Measurements from ENCODE around the gene GDPD5.

DNA sequence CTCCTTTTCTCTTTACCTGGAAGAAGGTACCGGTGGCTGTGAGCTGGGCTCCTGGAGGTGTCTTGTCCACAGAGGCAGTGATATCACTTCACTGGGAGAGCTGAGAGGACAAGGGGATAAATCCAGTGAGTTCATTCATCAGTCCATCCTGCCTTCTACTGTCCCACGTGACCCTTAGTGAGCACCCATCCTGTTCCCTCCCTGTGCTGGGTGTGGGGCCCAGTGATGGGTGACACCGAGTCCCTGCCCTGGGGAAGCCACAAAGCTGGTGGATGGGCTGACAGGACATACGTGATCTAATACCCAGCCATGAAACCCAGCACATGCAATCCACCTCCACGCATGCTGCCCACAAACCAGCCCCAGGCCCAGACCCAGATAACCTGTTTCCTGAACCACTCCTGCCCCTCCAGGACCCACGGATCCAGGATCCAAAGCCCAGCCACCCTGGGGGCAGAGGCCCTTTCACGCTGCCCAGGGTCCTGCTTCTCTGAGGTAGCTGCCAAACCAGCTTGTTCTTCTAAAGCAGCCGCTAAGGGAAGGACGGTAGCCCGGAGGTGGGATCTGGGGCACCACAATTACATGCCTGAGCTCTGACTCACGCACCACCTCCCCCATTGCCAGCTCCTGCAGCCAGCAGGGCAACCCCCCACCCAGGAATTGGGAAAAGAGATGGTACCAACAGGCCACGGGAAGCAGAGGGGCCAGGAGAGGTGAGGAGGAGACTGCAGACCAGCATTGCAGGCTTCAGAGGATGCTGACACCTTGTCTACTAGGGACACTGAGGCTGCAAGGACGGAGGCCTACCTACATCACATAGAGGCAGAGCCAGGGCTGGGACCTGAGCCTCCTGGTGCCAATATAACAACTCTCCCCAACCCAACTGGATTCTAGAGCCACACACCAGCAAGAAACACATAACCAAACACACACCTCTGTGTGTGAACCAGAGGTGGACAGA, 35.2 kb downstream of the GDPD5 start:
- TF ChIP-seq, protein P1, sequence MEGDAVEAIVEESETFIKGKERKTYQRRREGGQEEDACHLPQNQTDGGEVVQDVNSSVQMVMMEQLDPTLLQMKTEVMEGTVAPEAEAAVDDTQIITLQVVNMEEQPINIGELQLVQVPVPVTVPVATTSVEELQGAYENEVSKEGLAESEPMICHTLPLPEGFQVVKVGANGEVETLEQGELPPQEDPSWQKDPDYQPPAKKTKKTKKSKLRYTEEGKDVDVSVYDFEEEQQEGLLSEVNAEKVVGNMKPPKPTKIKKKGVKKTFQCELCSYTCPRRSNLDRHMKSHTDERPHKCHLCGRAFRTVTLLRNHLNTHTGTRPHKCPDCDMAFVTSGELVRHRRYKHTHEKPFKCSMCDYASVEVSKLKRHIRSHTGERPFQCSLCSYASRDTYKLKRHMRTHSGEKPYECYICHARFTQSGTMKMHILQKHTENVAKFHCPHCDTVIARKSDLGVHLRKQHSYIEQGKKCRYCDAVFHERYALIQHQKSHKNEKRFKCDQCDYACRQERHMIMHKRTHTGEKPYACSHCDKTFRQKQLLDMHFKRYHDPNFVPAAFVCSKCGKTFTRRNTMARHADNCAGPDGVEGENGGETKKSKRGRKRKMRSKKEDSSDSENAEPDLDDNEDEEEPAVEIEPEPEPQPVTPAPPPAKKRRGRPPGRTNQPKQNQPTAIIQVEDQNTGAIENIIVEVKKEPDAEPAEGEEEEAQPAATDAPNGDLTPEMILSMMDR (IDR thresholded peaks at IDR 0.05; ENCODE audit: insufficient read depth, low read length, poor library complexity, severe bottlenecking) = no peak
- no peak for TF ChIP-seq EZH2phosphoT487 (conservative IDR thresholded peaks at IDR 0.05; ENCODE audit: low read length)
